NCI-H460 (cell line): ENCODE results near the gene ANKS1A. TPM values are rescaled to one million over a fixed set of nuclear protein-coding genes. Genes with fewer than 3 reads are reported as not detected.
"Not testable (repeated sequence)": the region's sequence is repeated elsewhere in the genome, so short reads cannot be mapped to it uniquely, and the experiment has no call there.

Experiments
- DNase-seq: peaks from one replicate; pipeline ENCODE4 v3.0.0-alpha.2; 2016; ENCODE audit warnings: low read depth; ENCODE audit errors: extremely low read depth
- total RNA-seq: library from RNA; depleted of rRNA; stranded (reverse); fragments of >200 nt; shearing (Covaris generic); gene quantifications from 2 replicates; pipeline ENCODE4 v1.2.3, GENCODE V29; 2014

ANKS1A gene
- total RNA-seq, 1 experiment from 2014 or later: 6.0 TPM

- no peak for DNase-seq
These were observed 25.3 kb downstream of the ANKS1A start for GRCh38 chr6:34914358-34914757.

DNA sequence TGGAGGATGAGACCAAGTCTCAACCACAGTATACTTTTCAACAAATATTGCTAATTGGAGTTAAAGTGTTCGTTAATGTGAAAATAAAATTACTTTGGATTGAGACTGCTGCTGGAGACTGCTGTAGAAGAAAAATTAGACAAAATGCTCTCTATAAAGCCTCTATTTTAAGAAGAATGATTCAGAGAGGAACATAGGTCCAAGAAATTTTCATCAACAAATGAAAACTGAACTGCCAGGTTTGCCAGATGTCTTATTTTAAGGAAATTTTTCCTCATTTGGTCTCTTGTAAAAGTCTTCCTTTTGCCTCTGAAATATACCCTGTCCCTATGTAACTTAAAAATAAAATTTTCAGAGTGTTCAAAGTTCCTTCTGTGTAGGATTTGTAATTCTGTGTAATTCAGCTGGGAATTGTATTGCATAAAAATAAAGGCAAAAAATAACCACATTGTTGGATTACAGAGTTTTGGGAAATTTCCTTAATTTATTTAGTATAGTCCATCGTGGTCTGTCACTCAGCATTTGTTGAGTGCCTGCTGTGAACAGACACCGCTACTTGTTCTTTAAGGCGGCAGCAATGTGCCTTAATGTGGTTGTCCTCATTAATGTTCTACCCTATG, 27.4 kb downstream of the ANKS1A start:
- DNase-seq: no peak

GRCh38 chr6:34917626-34918285, 28.7 kb downstream of the ANKS1A start:
- DNase-seq: no peak

GRCh38 chr6:34919651-34920050, 30.6 kb downstream of the ANKS1A start:
- no peak for DNase-seq

GRCh38 chr6:34920097-34920496, 31.0 kb downstream of the ANKS1A start:
- no peak for DNase-seq

- no peak for DNase-seq
These were observed 33.2 kb downstream of the ANKS1A start for GRCh38 chr6:34922177-34922663.

- DNase-seq: no peak
These were observed 36.0 kb downstream of the ANKS1A start for GRCh38 chr6:34924831-34925625.

- DNase-seq: no peak
These were observed 37.6 kb downstream of the ANKS1A start for GRCh38 chr6:34926655-34927054.

- no peak for DNase-seq
These were observed 39.2 kb downstream of the ANKS1A start for GRCh38 chr6:34928220-34928619.

- no peak for DNase-seq
These were observed 39.6 kb downstream of the ANKS1A start for GRCh38 chr6:34928695-34929094.

GRCh38 chr6:34929241-34929978, 40.4 kb downstream of the ANKS1A start:
- no peak for DNase-seq

GRCh38 chr6:34930221-34930620, 41.2 kb downstream of the ANKS1A start:
- no peak for DNase-seq

DNA sequence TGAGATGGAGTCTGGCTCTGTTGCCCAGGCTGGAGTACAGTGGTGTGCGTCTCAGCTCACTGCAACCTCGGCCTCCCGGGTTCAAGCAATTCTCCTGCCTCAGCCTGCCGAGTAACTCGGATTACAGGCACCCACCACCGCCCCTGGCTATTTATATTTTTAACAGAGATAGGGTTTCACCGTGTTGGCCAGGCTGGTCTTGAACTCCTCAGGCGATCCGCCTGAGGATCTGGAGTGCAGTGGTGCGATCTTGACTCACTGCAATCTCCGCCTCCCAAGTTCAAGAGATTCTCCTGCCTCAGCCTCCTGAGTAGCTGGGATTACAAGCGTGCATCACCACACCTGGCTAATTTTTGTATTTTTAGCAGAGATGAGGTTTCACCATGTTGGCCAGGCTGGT, 43.1 kb downstream of the ANKS1A start:
- not testable (repeated sequence) for DNase-seq

GRCh38 chr6:34934516-34934915, 45.5 kb downstream of the ANKS1A start:
- DNase-seq: no peak

GRCh38 chr6:34938268-34938667, 49.2 kb downstream of the ANKS1A start:
- DNase-seq: peak; percentile 1

- no peak for DNase-seq
These were observed 51.0 kb downstream of the ANKS1A start for GRCh38 chr6:34940030-34940434.

DNA sequence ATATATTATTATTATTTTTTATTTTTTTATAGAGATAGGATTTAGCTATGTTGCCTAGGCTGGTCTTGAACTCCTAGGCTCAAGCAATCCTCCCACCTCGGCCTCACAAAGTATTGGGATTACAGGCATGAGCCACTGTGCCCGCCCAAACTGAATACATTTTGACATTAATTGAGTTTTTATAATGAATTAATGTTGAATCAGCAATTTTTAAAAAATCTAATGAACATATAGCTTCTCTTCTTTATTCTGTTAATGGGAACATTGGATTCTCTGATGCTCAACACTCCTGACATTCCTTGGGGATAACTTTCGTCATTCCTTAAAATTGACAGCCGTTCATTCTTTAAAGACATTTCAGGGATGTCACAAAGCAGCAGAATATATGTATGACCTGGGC, 52.4 kb downstream of the ANKS1A start:
- DNase-seq: no peak

DNA sequence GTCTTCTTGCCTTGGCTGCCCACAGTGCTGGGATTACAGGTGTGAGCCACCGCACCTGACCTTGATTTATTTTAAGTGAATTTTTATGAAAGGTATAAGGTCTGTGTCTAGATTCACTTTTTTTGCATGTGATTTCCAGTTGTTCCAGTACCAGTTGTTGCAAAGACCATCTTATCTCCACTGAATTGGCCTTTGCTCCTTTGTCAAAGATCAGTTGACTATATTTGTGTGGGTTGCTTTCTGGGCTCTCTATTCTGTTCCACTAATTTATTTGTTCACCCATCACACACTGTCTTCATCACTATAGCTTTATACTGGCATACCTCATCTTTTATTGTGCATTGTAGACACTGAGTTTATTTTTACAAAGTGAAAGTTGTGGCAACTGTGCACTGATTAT, 56.3 kb downstream of the ANKS1A start:
- no peak for DNase-seq

- no peak for DNase-seq
These were observed 58.5 kb downstream of the ANKS1A start for GRCh38 chr6:34947561-34947960.

- DNase-seq: no peak
These were observed 60.6 kb downstream of the ANKS1A start for GRCh38 chr6:34949636-34950035.

DNA sequence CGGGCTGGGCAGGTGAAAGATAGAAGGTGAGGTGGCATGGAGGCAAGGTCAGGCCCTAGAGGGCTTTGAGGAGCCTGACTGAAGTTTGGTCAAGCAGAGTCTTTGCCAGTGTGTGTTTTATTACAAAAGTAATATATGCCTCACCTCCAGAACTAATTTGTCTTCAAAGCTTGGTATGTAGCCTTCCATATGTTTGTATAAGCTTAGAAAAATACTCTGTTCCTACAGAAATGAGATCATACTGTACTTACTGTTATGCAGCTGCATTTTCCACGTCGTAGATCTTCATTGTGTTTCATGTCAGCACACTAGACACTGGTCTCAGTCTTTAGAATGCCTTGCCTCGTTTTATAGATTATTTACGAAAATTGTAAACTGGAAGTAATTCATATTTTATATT, 61.8 kb downstream of the ANKS1A start:
- no peak for DNase-seq
